Lung (tissue), 12 donors: Measurements from ENCODE around the gene RFX4. TPM values are rescaled to one million over a fixed set of nuclear protein-coding genes. Genes with fewer than 3 reads are reported as not detected.

ENCODE experiments used
- ATAC-seq: fragments of 200-7000 bp; cut with Tn5 transposase; one replicate; pipeline ENCODE4 v1.9.1; 2020; ENCODE audit warnings: moderate number of reproducible peaks; ENCODE audit not compliant: insufficient read depth, low FRiP score
- DNase-seq, 3 donors: peaks; one replicate each; pipeline ENCODE4 v3.0.0-alpha.2; 2013 to 2017
- H3K27ac ChIP-seq, 2 donors: one replicate each; pipeline ENCODE4 v1.5.1; 2013; ENCODE audit warnings: mild to moderate bottlenecking in 2 of 2, moderate library complexity in 2 of 2, control low read depth in 1 of 2, inconsistent platforms in 1 of 2, low read depth in 1 of 2, low read length in 1 of 2
- H3K27me3 ChIP-seq, 3 donors: one replicate each; pipeline ENCODE4 v1.5.1; 2013; ENCODE audit warnings: low read length in 2 of 3; ENCODE audit not compliant: control insufficient read depth in 3 of 3, insufficient read depth in 3 of 3
- H3K36me3 ChIP-seq, 4 donors: one replicate each; pipeline ENCODE4 v1.5.1; 2013; ENCODE audit warnings: low read length in 4 of 4, mild to moderate bottlenecking in 1 of 4, moderate library complexity in 1 of 4; ENCODE audit not compliant: control insufficient read depth in 4 of 4, insufficient read depth in 4 of 4
- H3K4me1 ChIP-seq, 5 donors: one replicate each; pipeline ENCODE4 v1.5.1; 2013; ENCODE audit warnings: low read length in 5 of 5, mild to moderate bottlenecking in 2 of 5, moderate library complexity in 1 of 5; ENCODE audit not compliant: control insufficient read depth in 5 of 5, insufficient read depth in 5 of 5
- H3K4me3 ChIP-seq: one replicate; pipeline ENCODE4 v1.5.1; 2013; ENCODE audit warnings: mild to moderate bottlenecking, control low read depth, moderate library complexity
- H3K9ac ChIP-seq, 2 donors: one replicate each; pipeline ENCODE4 v1.5.1; 2013; ENCODE audit warnings: low read length in 2 of 2, control low read depth in 1 of 2; ENCODE audit not compliant: insufficient read depth in 1 of 2
- H3K9me3 ChIP-seq, 4 donors: one replicate each; pipeline ENCODE4 v1.5.1; 2013; ENCODE audit warnings: low read length in 3 of 4, mild to moderate bottlenecking in 1 of 4, moderate library complexity in 1 of 4; ENCODE audit not compliant: control insufficient read depth in 4 of 4, insufficient read depth in 3 of 4
- WGBS, 2 donors: extraction: QIAGEN DNeasy Blood & Tissue Kit; methylation state at CpG; one replicate each; pipeline ENCODE4 v1.1.7; 2013; 5-methylcytosine and 5-hydroxymethylcytosine counted together
- polyA plus RNA-seq, 2 donors: library from polyadenylated mRNA; stranded (reverse); fragments of 200-250 nt; gene quantifications; one replicate each; pipeline ENCODE4 v1.2.1, GENCODE V29; 2013
- total RNA-seq, 2 donors: library from RNA; depleted of rRNA in 1 of 2; stranded (reverse); fragments of >200 nt in 1 of 2; gene quantifications; one replicate each; pipeline ENCODE4 v1.2.1, GENCODE V29; 2014 to 2021
- TF ChIP-seq, protein P1 (sequence below): IDR thresholded peaks from 2 replicates; pipeline ENCODE4 v1.5.1; 2012; ENCODE audit warnings: mild to moderate bottlenecking; ENCODE audit errors: control extremely low read depth, extremely low read depth
- donor health status: control.
- donor health status: control.
- donor health status: Bipolar disorder and iron deficiency.
- donor health status: healthy.
- donor health status: DM: yes; HTN: yes; CAD: no.

Gene RFX4
- total and polyA plus RNA-seq, 4 donors, result not detected

DNA sequence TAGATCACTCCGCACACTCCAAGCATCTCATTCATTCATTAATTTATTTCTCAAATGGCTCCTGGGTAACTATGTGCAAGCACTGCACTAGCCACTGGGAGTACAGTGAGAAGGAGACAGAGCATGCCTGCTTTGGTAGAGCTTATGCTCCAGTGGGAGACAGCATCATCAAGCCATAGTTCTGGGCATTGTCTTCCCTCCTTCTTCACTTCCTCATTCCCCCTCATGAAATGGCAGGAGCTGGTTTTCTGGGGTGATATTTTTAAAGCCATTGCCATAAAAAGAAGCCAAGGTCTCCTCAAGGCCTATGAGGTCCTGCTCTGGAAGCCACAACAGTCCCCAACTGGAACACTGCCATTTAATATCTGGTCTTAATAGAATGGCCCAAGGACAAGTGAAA is 171.5 kb downstream of the RFX4 start:
- no peaks in the 10 kb centered on the region for H3K9me3 ChIP-seq
- H3K4me3 ChIP-seq, result no peak overlapping the region
- H3K36me3 ChIP-seq, result no peaks in the 10 kb centered on the region
- H3K27me3 ChIP-seq, result no peaks in the 10 kb centered on the region
- no peak overlapping the region for H3K27ac ChIP-seq
- ATAC-seq (no peak), DNase-seq (no peak)
- 95 to 99% methylated on average over 1 of the region's 1 CpG for WGBS, 2 donors
- no peak overlapping the region for H3K9ac ChIP-seq
- TF ChIP-seq, protein P1, sequence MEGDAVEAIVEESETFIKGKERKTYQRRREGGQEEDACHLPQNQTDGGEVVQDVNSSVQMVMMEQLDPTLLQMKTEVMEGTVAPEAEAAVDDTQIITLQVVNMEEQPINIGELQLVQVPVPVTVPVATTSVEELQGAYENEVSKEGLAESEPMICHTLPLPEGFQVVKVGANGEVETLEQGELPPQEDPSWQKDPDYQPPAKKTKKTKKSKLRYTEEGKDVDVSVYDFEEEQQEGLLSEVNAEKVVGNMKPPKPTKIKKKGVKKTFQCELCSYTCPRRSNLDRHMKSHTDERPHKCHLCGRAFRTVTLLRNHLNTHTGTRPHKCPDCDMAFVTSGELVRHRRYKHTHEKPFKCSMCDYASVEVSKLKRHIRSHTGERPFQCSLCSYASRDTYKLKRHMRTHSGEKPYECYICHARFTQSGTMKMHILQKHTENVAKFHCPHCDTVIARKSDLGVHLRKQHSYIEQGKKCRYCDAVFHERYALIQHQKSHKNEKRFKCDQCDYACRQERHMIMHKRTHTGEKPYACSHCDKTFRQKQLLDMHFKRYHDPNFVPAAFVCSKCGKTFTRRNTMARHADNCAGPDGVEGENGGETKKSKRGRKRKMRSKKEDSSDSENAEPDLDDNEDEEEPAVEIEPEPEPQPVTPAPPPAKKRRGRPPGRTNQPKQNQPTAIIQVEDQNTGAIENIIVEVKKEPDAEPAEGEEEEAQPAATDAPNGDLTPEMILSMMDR, result no peak
- H3K4me1 ChIP-seq, result peaks cover 0 to 7% (median 0%) of the 10 kb centered on the region in 5 donors

DNA sequence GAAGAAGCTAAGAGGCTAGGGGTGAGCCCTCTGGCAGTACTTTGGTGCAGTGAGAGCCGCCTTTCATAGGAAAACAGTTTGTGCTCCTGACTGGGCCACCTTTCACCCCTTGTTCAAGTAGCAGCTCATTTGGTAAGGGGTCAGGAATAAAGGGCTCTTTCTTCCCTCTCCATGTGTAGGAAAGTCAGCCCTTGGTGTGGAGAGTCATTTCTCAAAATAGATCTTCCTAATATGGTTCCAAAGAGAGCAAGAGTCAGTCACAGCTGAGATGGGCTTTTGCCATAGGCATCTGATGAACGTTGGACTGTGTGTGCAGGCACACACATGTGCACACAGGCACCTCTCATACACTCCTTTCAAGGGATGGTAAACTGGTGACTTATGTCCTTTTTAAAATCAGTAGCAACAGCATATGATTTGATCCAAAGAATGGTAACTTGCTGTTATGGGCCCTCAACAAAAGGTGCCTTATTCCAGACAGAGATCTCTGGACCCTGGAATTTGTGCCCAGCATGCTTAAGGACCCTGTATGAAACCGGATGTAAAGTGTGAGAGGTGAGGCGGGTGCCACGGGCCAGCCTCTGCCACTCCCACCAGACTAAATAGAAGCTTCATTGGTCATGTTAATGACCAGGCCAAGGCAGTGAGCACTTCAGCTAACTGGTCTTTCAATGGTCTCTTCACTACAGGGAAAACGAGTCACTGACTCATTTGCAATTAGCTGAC is 175.0 kb downstream of the RFX4 start:
- Histone ChIP-seq H3K27ac (peak overlapping the region in 1 of 2 donors; percentile 33), H3K4me1 (peaks cover 0 to 14% (median 6%) of the 10 kb centered on the region in 5 donors), H3K36me3 (no peaks in the 10 kb centered on the region), H3K27me3 (no peaks in the 10 kb centered on the region), H3K4me3 (no peak overlapping the region), H3K9ac (no peak overlapping the region), H3K9me3 (no peaks in the 10 kb centered on the region)
- ATAC-seq (no peak), DNase-seq (no peak)
- 66 to 85% methylated on average over 6 of the region's 6 CpGs for WGBS, 2 donors
- TF ChIP-seq, protein P1, result no peak

DNA sequence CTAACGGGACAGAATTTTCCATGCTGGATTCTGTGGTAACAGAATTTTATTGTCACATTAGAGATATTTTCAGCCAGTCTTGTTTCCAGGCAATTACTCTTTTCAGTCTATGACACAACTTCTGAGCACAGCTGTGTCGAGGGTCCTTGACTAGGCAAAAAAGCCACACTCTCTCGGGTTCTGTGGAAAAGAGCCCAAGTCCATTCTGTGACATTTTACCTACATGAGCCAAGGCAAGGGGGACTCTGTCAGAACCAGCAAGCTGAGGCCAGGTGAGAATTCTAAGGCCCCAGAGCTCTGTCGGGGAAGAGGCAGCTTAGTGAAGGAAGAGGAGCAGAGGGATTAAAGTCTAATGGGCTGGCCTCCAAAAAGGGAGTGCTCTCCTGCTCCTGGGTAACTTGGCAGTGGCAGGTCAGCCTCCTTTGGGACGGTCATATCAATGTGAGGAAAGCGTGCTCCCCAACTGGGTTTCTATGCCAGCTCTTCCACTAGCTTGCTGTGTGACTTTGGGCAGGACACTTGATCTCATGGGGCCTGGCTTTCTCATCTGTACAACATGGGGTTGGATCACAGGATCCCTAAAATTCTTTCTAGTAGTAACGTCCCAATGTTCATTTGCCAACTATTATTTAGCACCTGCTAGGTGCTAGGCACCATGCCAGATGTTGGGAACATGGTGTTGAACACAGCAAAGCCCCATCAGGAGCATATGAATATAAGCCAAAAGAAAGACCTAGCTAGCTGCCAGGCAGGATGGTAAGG is 175.7 kb downstream of the RFX4 start:
- no peak for ATAC-seq
- TF ChIP-seq, protein P1, result no peak
- peak overlapping the region in 1 of 2 donors; percentile 13 for H3K27ac ChIP-seq
- H3K36me3 ChIP-seq, result no peaks in the 10 kb centered on the region
- DNase-seq, result no peak
- no peak overlapping the region for H3K9ac ChIP-seq
- H3K9me3 ChIP-seq, result no peaks in the 10 kb centered on the region
- no peak overlapping the region for H3K4me3 ChIP-seq
- WGBS, 2 donors, result 72 to 89% methylated on average over 7 of the region's 7 CpGs
- H3K4me1 ChIP-seq, result peaks cover 0 to 14% (median 6%) of the 10 kb centered on the region in 5 donors
- H3K27me3 ChIP-seq, result no peaks in the 10 kb centered on the region
